Esophagus muscularis mucosa (tissue), 4 donors: Measurements from ENCODE around the gene EEPD1. TPM values are rescaled to one million over a fixed set of nuclear protein-coding genes. Genes with fewer than 3 reads are reported as not detected.

Experiments
- DNase-seq: peaks from one replicate; pipeline ENCODE4 v3.0.0-alpha.2; 2017; ENCODE audit errors: extremely low spot score
- H3K27ac ChIP-seq, 4 donors: fragments of 200-600 bp; sonication (generic); replicated peaks in 1 of 4; 1 replicate in 3 of 4; 2 replicates in 1 of 4; pipeline ENCODE4 v1.5.1; 2016 to 2019; ENCODE audit warnings: mild to moderate bottlenecking in 1 of 4
- H3K27me3 ChIP-seq, 4 donors: fragments of 200-600 bp; sonication (generic); one replicate each; pipeline versions ENCODE4 v1.5.1 to v1.6.0; 2016 to 2019
- H3K36me3 ChIP-seq, 4 donors: fragments of 200-600 bp; sonication (generic); one replicate each; pipeline ENCODE4 v1.5.1; 2016 to 2019
- H3K4me1 ChIP-seq, 4 donors: fragments of 200-600 bp; sonication (generic); one replicate each; pipeline ENCODE4 v1.5.1; 2016 to 2019
- H3K4me3 ChIP-seq, 4 donors: fragments of 200-600 bp; sonication (generic); 1 replicate in 2 of 4; 2 replicates in 2 of 4; pipeline ENCODE4 v1.5.1; 2016 to 2019; ENCODE audit warnings: mild to moderate bottlenecking in 4 of 4, moderate library complexity in 1 of 4
- H3K9me3 ChIP-seq, 4 donors: fragments of 200-600 bp; sonication (generic); 1 replicate in 3 of 4; 2 replicates in 1 of 4; pipeline ENCODE4 v1.5.1; 2016 to 2019
- CTCF ChIP-seq, 3 experiments: fragments of 200-600 bp in 2 of 3; fragments of 450-650 bp in 1 of 3; sonication (generic) in 2 of 3; IDR thresholded peaks; one replicate each; pipeline ENCODE4 v1.5.1; 2017 to 2019; ENCODE audit warnings: antibody characterized with exemption in 3 of 3, mild to moderate bottlenecking in 2 of 3, moderate library complexity in 1 of 3
- EP300 ChIP-seq: sonication (generic); formaldehyde crosslinking; IDR thresholded peaks from one replicate; pipeline ENCODE4 v1.6.1; 2017; ENCODE audit warnings: antibody characterized with exemption
- POLR2A ChIP-seq: fragments of 450-650 bp; IDR thresholded peaks from one replicate; pipeline ENCODE4 v1.6.1; 2017; ENCODE audit warnings: antibody characterized with exemption, moderate library complexity, mild to moderate bottlenecking, low read depth
- POLR2AphosphoS5 ChIP-seq, 2 donors: sonication (generic); formaldehyde crosslinking; IDR thresholded peaks; one replicate each; pipeline ENCODE4 v1.6.1; 2017; ENCODE audit warnings: antibody characterized with exemption in 2 of 2
- WGBS: methylation state at CpG from one replicate; pipeline ENCODE4 v1.1.5; 2018; 5-methylcytosine and 5-hydroxymethylcytosine counted together
- intact Hi-C: fragments of 100-400 bp; cut with DNase I; formaldehyde crosslinking; loops from one replicate; pipeline ENCODE4 v1.15.1; 2023
- total RNA-seq, 4 donors: library from RNA; depleted of rRNA; stranded (reverse); fragments of >200 nt; gene quantifications; one replicate each; pipeline versions ENCODE4 v1.1.0 to v1.2.1, GENCODE V29; 2016

EEPD1 gene
- total RNA-seq, 4 donors from 2014 or later = 18.7 to 27.9 (median 26.6) TPM

GRCh38 chr7:36109013-36109627, 43.9 kb upstream of the EEPD1 start:
- Histone ChIP-seq H3K36me3 (no peaks in the 10 kb centered on the region), H3K27ac (no peak overlapping the region), H3K27me3 (no peaks in the 10 kb centered on the region), H3K9me3 (peaks cover 0 to 6% (median 0%) of the 10 kb centered on the region in 4 donors), H3K4me3 (no peak overlapping the region), H3K4me1 (no peaks in the 10 kb centered on the region)
- intact Hi-C loops = no loop called here
- TF ChIP-seq CTCF (IDR thresholded peaks at IDR 0.05) (no peak), EP300 (no peak), POLR2AphosphoS5 (IDR thresholded peaks at IDR 0.05) (no peak), POLR2A (no peak)
- 92% methylated on average over 4 of the region's 6 CpGs for WGBS
- no peak for DNase-seq

- Histone ChIP-seq H3K27me3 (no peaks in the 10 kb centered on the region), H3K9me3 (peaks cover 0 to 6% (median 0%) of the 10 kb centered on the region in 4 donors), H3K4me1 (peaks cover 3 to 4% (median 3%) of the 10 kb centered on the region in 4 donors), H3K27ac (no peak overlapping the region), H3K4me3 (no peak overlapping the region), H3K36me3 (no peaks in the 10 kb centered on the region)
- no peak for TF ChIP-seq POLR2AphosphoS5 (IDR thresholded peaks at IDR 0.05)
- no peak for TF ChIP-seq POLR2A
- no peak for TF ChIP-seq CTCF (IDR thresholded peaks at IDR 0.05)
- no peak for TF ChIP-seq EP300
- no peak for DNase-seq
- intact Hi-C loops = no loop called here
- 96% methylated on average over 3 of the region's 3 CpGs for WGBS
Observed at GRCh38 chr7:36110584-36110983, 42.5 kb upstream of the EEPD1 start.

GRCh38 chr7:36112969-36113368, 40.1 kb upstream of the EEPD1 start:
- TF ChIP-seq POLR2AphosphoS5 (IDR thresholded peaks at IDR 0.05) (no peak), CTCF (IDR thresholded peaks at IDR 0.05) (no peak), POLR2A (no peak), EP300 (no peak)
- Histone ChIP-seq H3K4me3 (no peak overlapping the region), H3K36me3 (no peaks in the 10 kb centered on the region), H3K27me3 (no peaks in the 10 kb centered on the region), H3K27ac (no peak overlapping the region), H3K9me3 (peaks cover 0 to 5% (median 0%) of the 10 kb centered on the region in 4 donors), H3K4me1 (peaks cover 18 to 26% (median 24%) of the 10 kb centered on the region in 4 donors)
- no peak for DNase-seq
- intact Hi-C loops = no loop called here
- 97% methylated on average over 2 of the region's 2 CpGs for WGBS

GRCh38 chr7:36114355-36114754, 38.7 kb upstream of the EEPD1 start:
- Histone ChIP-seq H3K4me3 (no peak overlapping the region), H3K4me1 (peaks cover 23 to 31% (median 27%) of the 10 kb centered on the region in 4 donors), H3K27me3 (no peaks in the 10 kb centered on the region), H3K9me3 (no peaks in the 10 kb centered on the region), H3K36me3 (no peaks in the 10 kb centered on the region), H3K27ac (no peak overlapping the region)
- no peak for DNase-seq
- intact Hi-C loops = no loop called here
- no peak for TF ChIP-seq POLR2AphosphoS5 (IDR thresholded peaks at IDR 0.05)
- TF ChIP-seq EP300 = no peak
- TF ChIP-seq CTCF (IDR thresholded peaks at IDR 0.05) = no peak
- TF ChIP-seq POLR2A = no peak
- WGBS = 100% methylated on average over 1 of the region's 1 CpG
